H1 (cell line): ENCODE data around the gene MLF2. TPM values are rescaled to one million over a fixed set of nuclear protein-coding genes. Genes with fewer than 3 reads are reported as not detected.

Source experiments
- CTCF ChIA-PET: fragments of 300-600 bp; sonication (Branson Sonifier 250); formaldehyde crosslinking; loops from one replicate; lab custom pipeline; 2021; ENCODE audit not compliant: partially characterized antibody; lab: Charles Lee
- POLR2A ChIA-PET: fragments of 300-600 bp; sonication (Branson Sonifier 250); formaldehyde crosslinking; loops from one replicate; lab custom pipeline; 2021; ENCODE audit warnings: inconsistent platforms; ENCODE audit not compliant: partially characterized antibody; lab: Charles Lee
- DNase-seq, 2 experiments: peaks; one replicate each; pipeline versions ENCODE4 v3.0.0 to v3.0.0-alpha.2; 2010 to 2022; ENCODE audit warnings: low spot score in 2 of 2, low read depth in 1 of 2, mixed read lengths in 1 of 2
- FAIRE-seq: peaks from 2 replicates; lab custom pipeline; 2011; peaks lifted over from hg19 to GRCh38; lab: Jason Lieb, UNC
- H2AFZ ChIP-seq: 2 replicates; pipeline ENCODE4 v1.8.1; 2012; ENCODE audit warnings: low read length, inconsistent platforms
- H2AK5ac ChIP-seq: 2 replicates; pipeline ENCODE4 v1.6.1; 2013; ENCODE audit warnings: low read depth, low read length
- H2BK120ac ChIP-seq: replicated peaks from 2 replicates; pipeline ENCODE3; 2013; ENCODE audit warnings: low read depth, low read length, inconsistent platforms
- H2BK12ac ChIP-seq: 2 replicates; pipeline ENCODE4 v1.6.1; 2013; ENCODE audit warnings: low read depth, low read length
- H2BK15ac ChIP-seq: 2 replicates; pipeline ENCODE4 v1.6.1; 2013; ENCODE audit warnings: low read length
- H2BK20ac ChIP-seq: 2 replicates; pipeline ENCODE4 v1.6.1; 2013; ENCODE audit warnings: low read length
- H2BK5ac ChIP-seq: 2 replicates; pipeline ENCODE4 v1.6.1; 2013; ENCODE audit warnings: low read depth, low read length
- H3K14ac ChIP-seq: 2 replicates; pipeline ENCODE4 v1.6.1; 2013; ENCODE audit warnings: inconsistent platforms; ENCODE audit not compliant: insufficient read length
- H3K18ac ChIP-seq: 2 replicates; pipeline ENCODE4 v1.6.1; 2013; ENCODE audit warnings: low read length; ENCODE audit errors: extremely low read depth
- H3K23ac ChIP-seq: 2 replicates; pipeline ENCODE4 v1.6.1; 2013; ENCODE audit warnings: inconsistent platforms; ENCODE audit not compliant: insufficient read length
- H3K23me2 ChIP-seq: 2 replicates; pipeline ENCODE4 v1.6.1; 2013; ENCODE audit warnings: low read depth, low read length
- H3K27ac ChIP-seq: 2 replicates; pipeline ENCODE4 v1.6.1; 2011; ENCODE audit warnings: low read depth, low read length, inconsistent platforms
- H3K27me3 ChIP-seq, 4 experiments: replicated peaks in 1 of 4; 1 replicate in 1 of 4; 2 replicates in 3 of 4; pipeline versions ENCODE4 v1.6.1 to v1.8.1; 2011 to 2013; ENCODE audit warnings: low read length in 3 of 4, mild to moderate bottlenecking in 3 of 4, inconsistent platforms in 2 of 4, mixed read lengths in 2 of 4, moderate library complexity in 1 of 4; ENCODE audit not compliant: control insufficient read depth in 3 of 4, insufficient read depth in 3 of 4; ENCODE audit errors: extremely low read depth in 1 of 4
- H3K36me3 ChIP-seq, 4 experiments: 2 replicates each; pipeline versions ENCODE4 v1.6.1 to v1.8.1; 2011 to 2013; ENCODE audit warnings: mild to moderate bottlenecking in 4 of 4, low read length in 3 of 4, moderate library complexity in 2 of 4, control low read depth in 1 of 4, inconsistent platforms in 1 of 4; ENCODE audit not compliant: insufficient read depth in 4 of 4, control insufficient read depth in 2 of 4
- H3K4ac ChIP-seq: replicated peaks from 2 replicates; pipeline ENCODE3; 2013; ENCODE audit warnings: low read length, low read depth, mixed read lengths, inconsistent platforms; ENCODE audit not compliant: insufficient read length
- H3K4me1 ChIP-seq, 4 experiments: replicated peaks in 1 of 4; 1 replicate in 1 of 4; 2 replicates in 3 of 4; pipeline versions ENCODE4 v1.6.1 to v1.8.1; 2011 to 2013; ENCODE audit warnings: low read length in 3 of 4, inconsistent platforms in 2 of 4, mixed read lengths in 1 of 4; ENCODE audit not compliant: insufficient read depth in 4 of 4, control insufficient read depth in 3 of 4
- H3K4me2 ChIP-seq, 2 experiments: 2 replicates each; pipeline versions ENCODE4 v1.6.1 to v1.8.1; 2011 to 2013; ENCODE audit warnings: low read depth in 2 of 2, low read length in 2 of 2, control low read depth in 1 of 2, inconsistent platforms in 1 of 2, mild to moderate bottlenecking in 1 of 2; ENCODE audit not compliant: insufficient read depth in 1 of 2
- H3K4me3 ChIP-seq, 4 experiments: fragments of 200-600, 300-600 bp in 1 of 4; sonication (generic), shearing (Covaris generic), sonication (Bioruptor Twin) in 1 of 4; 2 replicates each; pipeline versions ENCODE4 v1.5.1 to v1.8.1; 2011 to 2016; ENCODE audit warnings: low read length in 4 of 4, low read depth in 3 of 4, control low read depth in 2 of 4, inconsistent platforms in 2 of 4, mild to moderate bottlenecking in 2 of 4, mixed read lengths in 1 of 4, moderate library complexity in 1 of 4; ENCODE audit not compliant: insufficient read depth in 2 of 4; ENCODE audit errors: extremely low read depth in 1 of 4
- H3K56ac ChIP-seq: replicated peaks from 2 replicates; pipeline ENCODE3; 2013; ENCODE audit warnings: low read depth, mild to moderate bottlenecking, mixed read lengths, low read length, inconsistent platforms; ENCODE audit not compliant: insufficient read length
- H3K79me1 ChIP-seq: 2 replicates; pipeline ENCODE4 v1.6.1; 2013; ENCODE audit warnings: low read depth, low read length, control low read depth
- H3K79me2 ChIP-seq, 2 experiments: 2 replicates each; pipeline versions ENCODE4 v1.6.1 to v1.8.1; 2012 to 2013; ENCODE audit warnings: low read length in 2 of 2, mild to moderate bottlenecking in 2 of 2, inconsistent platforms in 1 of 2; ENCODE audit not compliant: insufficient read depth in 2 of 2, control insufficient read depth in 1 of 2
- H3K9ac ChIP-seq, 4 experiments: replicated peaks in 1 of 4; 1 replicate in 1 of 4; 2 replicates in 3 of 4; pipeline versions ENCODE4 v1.6.1 to v1.8.1; 2011 to 2013; ENCODE audit warnings: low read depth in 3 of 4, low read length in 3 of 4, control low read depth in 2 of 4, mild to moderate bottlenecking in 2 of 4, moderate library complexity in 2 of 4, inconsistent platforms in 1 of 4; ENCODE audit errors: extremely low read depth in 1 of 4
- H3K9me3 ChIP-seq, 2 experiments: 2 replicates each; pipeline versions ENCODE4 v1.6.1 to v1.8.1; 2012 to 2013; ENCODE audit warnings: mild to moderate bottlenecking in 2 of 2, moderate library complexity in 2 of 2, control low read depth in 1 of 2, inconsistent platforms in 1 of 2, low read depth in 1 of 2, low read length in 1 of 2, mixed read lengths in 1 of 2; ENCODE audit not compliant: insufficient read depth in 2 of 2
- H4K20me1 ChIP-seq, 2 experiments: replicated peaks in 1 of 2; 2 replicates each; pipeline versions ENCODE3 to v1.8.1; 2011 to 2013; ENCODE audit warnings: inconsistent platforms in 2 of 2, low read length in 2 of 2, mild to moderate bottlenecking in 1 of 2; ENCODE audit not compliant: insufficient read depth in 2 of 2, control insufficient read depth in 1 of 2
- H4K5ac ChIP-seq: 2 replicates; pipeline ENCODE4 v1.6.1; 2013; ENCODE audit warnings: low read length, low read depth, mixed read lengths, inconsistent platforms; ENCODE audit not compliant: insufficient read length
- H4K8ac ChIP-seq: 2 replicates; pipeline ENCODE4 v1.8.0; 2013; ENCODE audit warnings: mild to moderate bottlenecking, moderate library complexity, low read length, inconsistent platforms; ENCODE audit not compliant: insufficient read depth; ENCODE audit errors: extremely low read depth
- H4K91ac ChIP-seq: replicated peaks from 2 replicates; pipeline ENCODE3; 2013; ENCODE audit warnings: low read length, mixed read lengths, inconsistent platforms; ENCODE audit not compliant: insufficient read length
- ASH2L ChIP-seq: fragments of 200-600, 300-600 bp; sonication (generic); IDR thresholded peaks from one replicate; pipeline ENCODE4 v1.7.1; 2017; ENCODE audit warnings: low read length
- E2F6 ChIP-seq: IDR thresholded peaks from 2 replicates; pipeline ENCODE4 v1.6.1; 2012; ENCODE audit warnings: inconsistent platforms
- EP300 ChIP-seq, 2 experiments: IDR thresholded peaks; 1 replicate in 1 of 2; 2 replicates in 1 of 2; pipeline ENCODE4 v1.6.1; 2011 to 2012; ENCODE audit warnings: low read depth in 2 of 2, low read length in 2 of 2, mild to moderate bottlenecking in 2 of 2, borderline replicate concordance in 1 of 2, inconsistent platforms in 1 of 2, moderate library complexity in 1 of 2
- EZH2 ChIP-seq: fragments of 200-600 bp; sonication (generic); IDR thresholded peaks from 2 replicates; pipeline ENCODE4 v1.7.1; 2012; ENCODE audit warnings: low read depth, mild to moderate bottlenecking, moderate library complexity, low read length, inconsistent platforms; ENCODE audit not compliant: severe bottlenecking
- RNF2 ChIP-seq: fragments of 200-900, 300-1000 bp; sonication (generic); IDR thresholded peaks from 2 replicates; pipeline ENCODE4 v1.7.1; 2016; ENCODE audit warnings: borderline replicate concordance, low read depth, mild to moderate bottlenecking, antibody characterized with exemption, low read length; ENCODE audit not compliant: poor library complexity, severe bottlenecking; ENCODE audit errors: missing control alignments
- SRF ChIP-seq: IDR thresholded peaks from 2 replicates; pipeline ENCODE4 v1.6.1; 2011; ENCODE audit warnings: mild to moderate bottlenecking, low read depth, low read length, moderate library complexity
- TCF12 ChIP-seq: IDR thresholded peaks from 2 replicates; pipeline ENCODE4 v1.6.1; 2011; ENCODE audit warnings: low read depth, mild to moderate bottlenecking, low read length
- WGBS, 2 experiments: shearing (Covaris generic) in 1 of 2; methylation state at CpG; one replicate each; pipeline versions ENCODE4 v1.1.6 to v1.1.7; 2013 to 2015; ENCODE audit warnings: low lambda C conversion rate in 2 of 2, mixed read lengths in 2 of 2, inconsistent platforms in 1 of 2, low coverage in 1 of 2, missing lambda C conversion rate in 1 of 2; ENCODE audit not compliant: insufficient replicate concordance in 2 of 2, insufficient coverage in 1 of 2, insufficient read length in 1 of 2; ENCODE audit errors: extremely low coverage in 1 of 2, missing lambda C conversion rate in 1 of 2; 5-methylcytosine and 5-hydroxymethylcytosine counted together
- polyA plus RNA-seq, 7 experiments: library from polyadenylated mRNA; depleted of rRNA in 3 of 7; stranded (reverse) in 5 of 7; unstranded in 2 of 7; fragments of >200 nt in 5 of 7; fragments of 200-250 nt in 2 of 7; gene quantifications; 1 replicate in 5 of 7; 2 replicates in 1 of 7; 4 replicates in 1 of 7; pipeline versions ENCODE4 v1.2.1 to v1.2.3, GENCODE V29; 2011 to 2013; ENCODE audit warnings: missing spikeins in 2 of 7, mixed read lengths in 2 of 7
- total RNA-seq: library from RNA; stranded (reverse); fragmentation: NEBNext Ultra II Directional; extraction: Animal tissue kit (Norgen Biotek cat#: 25700); gene quantifications from 2 replicates; pipeline ENCODE4 v1.2.1, GENCODE V29; 2021
- TF ChIP-seq, protein P1 (sequence below): IDR thresholded peaks from 2 replicates; pipeline ENCODE4 v1.6.1; 2012; ENCODE audit warnings: inconsistent platforms

The MLF2 gene
- total and polyA plus RNA-seq, 2 of the 8 experiments (the other 6 are each of a cell fraction or from before 2014, with no cell fraction given) = 229 to 401 TPM

DNA sequence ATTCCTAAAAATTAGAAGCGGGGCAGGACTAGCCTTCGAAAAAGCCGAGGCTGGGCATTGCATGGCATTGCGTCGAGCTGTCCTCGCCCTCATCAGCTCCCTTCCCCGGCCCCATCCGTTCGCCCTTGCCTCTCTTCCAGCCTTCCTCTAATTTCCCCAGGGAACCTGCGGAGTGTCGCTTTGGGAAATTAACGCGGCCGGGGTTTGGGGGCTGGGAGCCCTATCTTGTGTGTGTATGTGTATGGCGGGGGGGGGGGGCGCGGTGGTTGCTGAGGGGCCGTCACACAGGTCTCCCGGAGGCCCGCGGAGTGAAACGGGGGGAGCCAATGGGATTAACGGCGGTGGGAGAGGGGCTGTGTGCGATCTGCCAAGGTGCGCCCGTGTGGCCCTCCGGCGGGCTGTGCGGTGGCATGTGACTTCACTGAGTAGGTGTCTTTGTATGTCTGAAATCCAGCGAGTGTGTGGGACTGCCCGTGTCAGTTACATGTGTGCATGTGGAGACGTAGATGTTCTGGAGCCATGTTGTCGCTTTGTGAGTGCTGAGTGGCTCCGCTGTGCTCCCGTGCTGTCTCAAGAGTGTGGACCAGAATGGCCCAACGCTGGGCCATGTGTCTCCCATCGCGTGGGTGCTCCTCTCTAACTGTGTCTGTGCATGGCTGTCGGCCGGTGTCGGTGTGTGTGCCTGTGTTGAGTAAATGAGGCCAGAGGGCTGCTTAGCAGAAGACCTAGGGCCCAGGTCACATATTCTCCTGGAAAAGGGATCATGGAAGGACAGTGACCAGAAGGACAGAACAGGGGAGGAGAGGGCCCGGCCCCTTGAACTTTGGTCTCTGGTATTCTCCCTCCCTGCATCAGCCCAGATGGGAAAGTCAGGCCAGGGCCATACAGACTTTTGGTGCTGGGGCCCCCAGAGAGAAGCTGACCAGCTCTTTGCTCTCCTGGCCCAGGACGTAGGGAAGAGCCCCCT is 14.7 kb upstream of the MLF2 start:
- ChIA-PET CTCF (interaction anchor here (1.1 to 29.6 kb wide), 10 partner anchors 12 to 154 kb away, joined by 3 to 532 read pairs (median 4); partner anchors contain the start of genes GNB3, GPR162, MLF2 and P3H3), POLR2A (interaction anchor here (0.7 to 11.6 kb wide), 21 partner anchors 10 to 171 kb away, joined by 3 to 151 read pairs (median 8); partner anchors contain the start of genes CD4, CDCA3, GNB3 and GPR162)
- Histone ChIP-seq H3K27me3 (peaks cover 0 to 1% (median under 1%) of the 10 kb centered on the region in 4 experiments; a peak in 5 of 7 replicates), H3K9me3 (no peaks in the 10 kb centered on the region), H2BK20ac (no peak overlapping the region; the same call in 1 of the 2 replicates), H2BK120ac (no peak overlapping the region), H2BK5ac (peak overlapping the region; percentile 71; the same call in 1 of the 2 replicates), H2AK5ac (peak overlapping the region; percentile 68), H3K23me2 (peaks cover 13% of the 10 kb centered on the region), H3K4ac (peak overlapping the region; percentile 17), H4K20me1 (peaks cover 6 to 20% of the 10 kb centered on the region in 2 experiments), H3K9ac (peak overlapping the region; percentile 53 to 86 (median 72)), H3K27ac (no peak overlapping the region), H4K5ac (peak overlapping the region; percentile 12), H2BK15ac (no peak overlapping the region; the same call in 1 of the 2 replicates), H3K23ac (no peak overlapping the region), H4K8ac (no peak overlapping the region), H3K18ac (peak overlapping the region; percentile 75), H3K36me3 (peaks cover 0 to 23% (median 5%) of the 10 kb centered on the region in 4 experiments; a peak in 6 of 8 replicates), H2BK12ac (peak overlapping the region; percentile 82; the same call in 1 of the 2 replicates), H3K4me3 (peak overlapping the region; percentile 83 to 98 (median 87)), H4K91ac (peak overlapping the region; percentile 58), H3K14ac (no peak overlapping the region), H3K79me2 (peaks cover 4 to 25% of the 10 kb centered on the region in 2 experiments; a peak in 2 of 4 replicates), H3K79me1 (0 out of 2 replicates have a peak, but pooled peaks cover 2% of the 10 kb centered on the region), H3K56ac (peak overlapping the region; percentile 50), H3K4me2 (peak overlapping the region; percentile 88 to 100), H3K4me1 (peaks cover 11 to 36% (median 24%) of the 10 kb centered on the region in 4 experiments), H2AFZ (no peak overlapping the region)
- WGBS, 2 experiments = 2% methylated on average over 37 of the region's 44 CpGs; no CpG with 5 or more reads in 1 of the 2 experiments
- FAIRE-seq (no peak), DNase-seq (no peak)
- TF ChIP-seq ASH2L = peak; percentile 22
- no peak for TF ChIP-seq RNF2
- TF ChIP-seq EZH2 = no peak
- TF ChIP-seq, protein P1, sequence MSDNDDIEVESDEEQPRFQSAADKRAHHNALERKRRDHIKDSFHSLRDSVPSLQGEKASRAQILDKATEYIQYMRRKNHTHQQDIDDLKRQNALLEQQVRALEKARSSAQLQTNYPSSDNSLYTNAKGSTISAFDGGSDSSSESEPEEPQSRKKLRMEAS = 0 out of 2 replicates have a peak, but pooled peaks have one; percentile 18
- no peak for TF ChIP-seq TCF12
- no peak for TF ChIP-seq EP300 (IDR thresholded peaks at IDR 0.05; ENCODE audit: borderline replicate concordance in 1 of 2, low read depth in 2 of 2, low read length in 2 of 2)
- no peak for TF ChIP-seq SRF
- TF ChIP-seq E2F6 = no peak
